Endodermal cell (in vitro differentiated cells): ENCODE measurements around the gene PFDN1. TPM values are rescaled to one million over a fixed set of nuclear protein-coding genes. Genes with fewer than 3 reads are reported as not detected.
A peak's percentile ranks its signal among the peaks of the same experiment; 100 is the strongest.

Experiments used
- DNase-seq: peaks from one replicate; pipeline ENCODE4 v3.0.0-alpha.2; 2017
- H3K27ac ChIP-seq: 2 replicates; pipeline ENCODE4 v1.5.1; 2013; ENCODE audit warnings: mild to moderate bottlenecking, low read depth, low read length, moderate library complexity
- H3K27me3 ChIP-seq: 2 replicates; pipeline ENCODE4 v1.6.1; 2013; ENCODE audit warnings: mild to moderate bottlenecking, low read length, moderate library complexity; ENCODE audit not compliant: insufficient read depth, control insufficient read depth, poor library complexity, severe bottlenecking
- H3K36me3 ChIP-seq: 2 replicates; pipeline ENCODE4 v1.7.0; 2013; ENCODE audit warnings: mild to moderate bottlenecking, low read length, moderate library complexity; ENCODE audit not compliant: control insufficient read depth, insufficient read depth
- H3K4me1 ChIP-seq: one replicate; pipeline ENCODE4 v1.7.0; 2013; ENCODE audit warnings: low read length; ENCODE audit not compliant: control insufficient read depth, insufficient read depth
- H3K4me3 ChIP-seq: 2 replicates; pipeline ENCODE4 v1.5.1; 2013; ENCODE audit warnings: mild to moderate bottlenecking, low read length, moderate library complexity
- H3K9ac ChIP-seq: 2 replicates; pipeline ENCODE4 v1.6.1; 2013; ENCODE audit warnings: mild to moderate bottlenecking, low read length, moderate library complexity; ENCODE audit not compliant: poor library complexity, severe bottlenecking; ENCODE audit errors: extremely low read depth
- H3K9me3 ChIP-seq: 2 replicates; pipeline ENCODE4 v1.6.1; 2013; ENCODE audit warnings: mild to moderate bottlenecking, low read length, moderate library complexity; ENCODE audit not compliant: control insufficient read depth
- H3K27ac Mint-ChIP-seq: 2 replicates; pipeline ENCODE4 v1.8.0; 2020; ENCODE audit warnings: mixed read lengths
- H3K27me3 Mint-ChIP-seq: 2 replicates; pipeline ENCODE4 v1.8.0; 2021; ENCODE audit warnings: mild to moderate bottlenecking, mixed read lengths; ENCODE audit not compliant: insufficient read depth
- H3K36me3 Mint-ChIP-seq: 2 replicates; pipeline ENCODE4 v1.8.0; 2020; ENCODE audit warnings: low read depth, mixed read lengths
- H3K4me1 Mint-ChIP-seq: 2 replicates; pipeline ENCODE4 v1.8.0; 2020; ENCODE audit warnings: mixed read lengths
- H3K4me3 Mint-ChIP-seq: 2 replicates; pipeline ENCODE4 v1.8.0; 2020; ENCODE audit warnings: mild to moderate bottlenecking, moderate library complexity, mixed read lengths
- H3K9me3 Mint-ChIP-seq: 2 replicates; pipeline ENCODE4 v1.8.0; 2020; ENCODE audit warnings: mild to moderate bottlenecking, mixed read lengths
- CTCF ChIP-seq: fragments of 200-600 bp; sonication (generic); conservative IDR thresholded peaks from 2 replicates; pipeline ENCODE4 v1.5.0; 2021; ENCODE audit warnings: antibody characterized with exemption, mild to moderate bottlenecking
- WGBS, 2 experiments: methylation state at CpG; one replicate each; pipeline versions ENCODE4 v1.1.5 to v1.1.7; 2013; ENCODE audit warnings: missing lambda C conversion rate in 2 of 2, mixed read lengths in 1 of 2; ENCODE audit not compliant: insufficient coverage in 1 of 2, insufficient read length in 1 of 2; 5-methylcytosine and 5-hydroxymethylcytosine counted together
- total RNA-seq, 2 donors: library from RNA; stranded (reverse); fragmentation: NEBNext Ultra II Directional in 1 of 2; extraction: Animal tissue kit (Norgen Biotek cat#: 25700) in 1 of 2; gene quantifications; 2 replicates in 1 of 2; 3 replicates in 1 of 2; pipeline ENCODE4 v1.2.1, GENCODE V29; 2021

The PFDN1 gene
- total RNA-seq, 2 donors from 2014 or later, result 62.9 to 64.4 TPM

GRCh38 chr5:140301136-140301535 is 1.8 kb downstream of the PFDN1 start:
- H3K9ac ChIP-seq, result peak overlapping the region; percentile 95

GRCh38 chr5:140299056-140299455 is 3.8 kb downstream of the PFDN1 start:
- DNase-seq, result no peak
- Histone ChIP-seq H3K36me3 (peaks cover 22% of the 10 kb centered on the region), H3K27ac (no peak overlapping the region), H3K9me3 (no peaks in the 10 kb centered on the region), H3K4me3 (no peak overlapping the region), H3K9ac (no peak overlapping the region), H3K27me3 (no peaks in the 10 kb centered on the region), H3K4me1 (peaks cover 3% of the 10 kb centered on the region)
- 86 to 95% methylated on average over 4 to 5 of the region's 5 CpGs for WGBS, 2 experiments
- no peak overlapping the region for H3K4me3 Mint-ChIP-seq
- no peaks in the 10 kb centered on the region for H3K27me3 Mint-ChIP-seq
- H3K9me3 Mint-ChIP-seq, result no peaks in the 10 kb centered on the region
- no peak for TF ChIP-seq CTCF
- peaks cover 17% of the 10 kb centered on the region for H3K36me3 Mint-ChIP-seq
- peaks cover 29% of the 10 kb centered on the region for H3K4me1 Mint-ChIP-seq
- peak overlapping the region; percentile 77 for H3K27ac Mint-ChIP-seq

More at GRCh38 chr5:140301136-140301535, 1.8 kb downstream of the PFDN1 start:
- peak overlapping the region; percentile 94 for H3K4me3 Mint-ChIP-seq
- Histone ChIP-seq H3K4me3 (peak overlapping the region; percentile 99), H3K9me3 (no peaks in the 10 kb centered on the region), H3K4me1 (peaks cover 3% of the 10 kb centered on the region), H3K27ac (no peak overlapping the region), H3K36me3 (peaks cover 22% of the 10 kb centered on the region), H3K27me3 (no peaks in the 10 kb centered on the region)
- no peak for TF ChIP-seq CTCF
- DNase-seq, result no peak
- WGBS, 2 experiments, result 92 to 100% methylated on average over 1 of the region's 1 CpG
- H3K36me3 Mint-ChIP-seq, result peaks cover 17% of the 10 kb centered on the region
- H3K27ac Mint-ChIP-seq, result no peak overlapping the region
- no peaks in the 10 kb centered on the region for H3K9me3 Mint-ChIP-seq
- H3K27me3 Mint-ChIP-seq, result no peaks in the 10 kb centered on the region
- H3K4me1 Mint-ChIP-seq, result peaks cover 20% of the 10 kb centered on the region

DNA sequence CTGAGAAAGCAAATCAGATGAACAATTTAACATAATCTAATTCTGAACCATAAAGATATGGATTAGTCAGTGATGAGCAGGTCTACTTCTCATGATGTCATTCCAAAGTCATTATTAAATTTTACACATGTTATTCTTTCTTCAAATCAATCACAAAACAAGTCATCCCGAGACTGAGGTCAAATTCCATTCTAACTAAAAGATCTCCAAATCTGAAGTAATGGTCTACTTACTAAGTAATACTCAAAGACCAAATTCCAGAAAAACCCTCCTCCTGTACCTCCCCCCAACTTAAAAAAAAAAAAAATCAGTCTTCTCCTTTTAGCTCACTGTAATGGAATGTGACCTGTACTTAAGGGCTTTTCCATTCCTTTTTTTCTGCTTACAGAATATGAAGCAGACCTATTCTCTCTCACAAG is 4.7 kb downstream of the PFDN1 start:
- Histone ChIP-seq H3K4me3 (no peak overlapping the region), H3K27ac (no peak overlapping the region), H3K4me1 (peaks cover 3% of the 10 kb centered on the region), H3K27me3 (no peaks in the 10 kb centered on the region), H3K36me3 (peaks cover 22% of the 10 kb centered on the region), H3K9me3 (no peaks in the 10 kb centered on the region), H3K9ac (no peak overlapping the region)
- TF ChIP-seq CTCF, result no peak
- Mint-ChIP-seq H3K27ac (peak overlapping the region; percentile 77), H3K36me3 (peaks cover 17% of the 10 kb centered on the region), H3K27me3 (no peaks in the 10 kb centered on the region), H3K9me3 (no peaks in the 10 kb centered on the region), H3K4me3 (no peak overlapping the region), H3K4me1 (peaks cover 36% of the 10 kb centered on the region)
- no peak for DNase-seq
- WGBS, 2 experiments, result 80 to 97% methylated on average over 1 of the region's 1 CpG
